ENCODE data around the gene PNMT.

DNA sequence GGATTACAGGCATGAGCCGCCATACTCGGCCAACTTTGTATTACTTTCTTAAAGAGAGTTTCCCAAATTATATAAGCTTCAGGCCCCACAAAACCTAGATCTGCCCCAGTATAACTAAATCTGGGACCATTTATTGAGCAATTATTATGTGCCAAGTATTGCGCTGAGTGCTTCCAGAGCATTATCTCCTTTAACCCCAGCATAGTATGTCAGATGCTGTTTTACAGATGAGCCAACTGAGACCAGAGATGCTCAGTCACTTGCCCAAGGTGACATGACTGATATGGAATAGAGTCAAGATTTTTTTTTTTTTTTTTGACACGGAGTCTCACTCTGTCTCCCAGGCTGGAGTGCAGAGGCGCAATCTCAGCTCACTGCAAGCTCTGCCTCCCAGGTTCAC, 29.7 kb downstream of the PNMT start:
- no peak for TF ChIP-seq CTCF (conservative IDR thresholded peaks at IDR 0.05)
- TF ChIP-seq EZH2 (IDR thresholded peaks at IDR 0.05; ENCODE audit: low read depth): no peak
